ENCODE results near the gene SF3B5. TPM values are rescaled to one million over a fixed set of nuclear protein-coding genes. Genes with fewer than 3 reads are reported as not detected.

The SF3B5 gene
- total and polyA plus RNA-seq, 2 experiments from 2014 or later = 151 to 183 TPM

DNA sequence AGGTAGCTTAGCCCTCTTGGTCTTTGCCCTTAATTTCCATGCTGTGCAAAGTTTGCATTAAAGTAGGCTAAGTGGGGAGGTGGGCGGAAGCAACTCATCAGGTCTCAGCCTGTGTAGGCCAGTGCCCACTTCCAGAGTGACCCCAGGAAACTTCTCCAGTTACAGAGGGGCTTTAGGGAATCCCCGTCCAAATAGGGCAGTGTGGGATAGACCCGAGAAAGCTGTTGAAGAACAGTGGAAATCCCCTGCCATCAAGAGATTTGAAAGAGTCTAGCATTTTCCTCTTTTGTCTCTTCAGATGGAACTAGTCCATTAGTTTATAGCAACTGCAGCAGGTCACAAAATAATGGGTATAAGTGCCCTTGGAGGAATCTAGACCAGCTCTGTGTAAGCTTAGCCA is 20.2 kb downstream of the SF3B5 start:
- Histone ChIP-seq H3K4me1 (ENCODE audit: insufficient read depth) (no peaks in the 10 kb centered on the region), H2AFZ (no peak overlapping the region), H3K27me3 (ENCODE audit: insufficient read depth) (peaks cover 5% of the 10 kb centered on the region; the same call in 1 of the 2 replicates), H3K4me2 (no peak overlapping the region), H3K79me2 (replicated peaks; ENCODE audit: insufficient read depth) (no peaks in the 10 kb centered on the region), H3K9me2 (ENCODE audit: insufficient read depth) (no peaks in the 10 kb centered on the region), H3K36me3 (ENCODE audit: insufficient read depth) (no peaks in the 10 kb centered on the region), H4K20me1 (replicated peaks; ENCODE audit: insufficient read depth) (no peaks in the 10 kb centered on the region), H3K4me3 (no peak overlapping the region), H3F3A (replicated peaks; ENCODE audit: low read depth) (no peaks in the 10 kb centered on the region), H3K27ac (ENCODE audit: low read depth) (no peak overlapping the region)
- Mint-ChIP-seq H3K27ac (no peak overlapping the region), H3K27me3 (ENCODE audit: insufficient read depth, low read depth, poor library complexity) (no peaks in the 10 kb centered on the region), H3K4me3 (no peak overlapping the region), H3K9me3 (no peaks in the 10 kb centered on the region), H3K36me3 (ENCODE audit: low read depth) (no peaks in the 10 kb centered on the region), H3K4me1 (0 out of 3 replicates have a peak, but pooled peaks cover 4% of the 10 kb centered on the region)
- no peak for DNase-seq (ENCODE audit: low spot score)
- ATAC-seq = 0 out of 3 replicates have a peak, but pooled peaks have one; percentile 23
- no peak for TF ChIP-seq CREB1 (CRISPR knock-in tag; IDR thresholded peaks at IDR 0.05; ENCODE audit: low read depth)
- no peak for TF ChIP-seq EZH2phosphoT487 (IDR thresholded peaks at IDR 0.05; ENCODE audit: unreplicated experiment)
- no peak for TF ChIP-seq ZNF114 (CRISPR knock-in tag; IDR thresholded peaks at IDR 0.05)
- no peak for TF ChIP-seq JUNB (IDR thresholded peaks at IDR 0.05; ENCODE audit: unreplicated experiment)
- TF ChIP-seq STAT1 (IDR thresholded peaks at IDR 0.05; ENCODE audit: unreplicated experiment) = no peak
- TF ChIP-seq ZNF331 (CRISPR knock-in tag; IDR thresholded peaks at IDR 0.05; ENCODE audit: low read depth) = no peak
- TF ChIP-seq EZH2 (IDR thresholded peaks at IDR 0.05; ENCODE audit: low read depth, unreplicated experiment) = no peak
- no peak for TF ChIP-seq POLR2AphosphoS5 (IDR thresholded peaks at IDR 0.05; ENCODE audit: low read depth)
- TF ChIP-seq, protein P1, sequence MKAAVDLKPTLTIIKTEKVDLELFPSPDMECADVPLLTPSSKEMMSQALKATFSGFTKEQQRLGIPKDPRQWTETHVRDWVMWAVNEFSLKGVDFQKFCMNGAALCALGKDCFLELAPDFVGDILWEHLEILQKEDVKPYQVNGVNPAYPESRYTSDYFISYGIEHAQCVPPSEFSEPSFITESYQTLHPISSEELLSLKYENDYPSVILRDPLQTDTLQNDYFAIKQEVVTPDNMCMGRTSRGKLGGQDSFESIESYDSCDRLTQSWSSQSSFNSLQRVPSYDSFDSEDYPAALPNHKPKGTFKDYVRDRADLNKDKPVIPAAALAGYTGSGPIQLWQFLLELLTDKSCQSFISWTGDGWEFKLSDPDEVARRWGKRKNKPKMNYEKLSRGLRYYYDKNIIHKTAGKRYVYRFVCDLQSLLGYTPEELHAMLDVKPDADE (IDR thresholded peaks at IDR 0.05) = no peak
- TF ChIP-seq NANOG (IDR thresholded peaks at IDR 0.05; ENCODE audit: borderline replicate concordance) = no peak
- TF ChIP-seq, protein P2, sequence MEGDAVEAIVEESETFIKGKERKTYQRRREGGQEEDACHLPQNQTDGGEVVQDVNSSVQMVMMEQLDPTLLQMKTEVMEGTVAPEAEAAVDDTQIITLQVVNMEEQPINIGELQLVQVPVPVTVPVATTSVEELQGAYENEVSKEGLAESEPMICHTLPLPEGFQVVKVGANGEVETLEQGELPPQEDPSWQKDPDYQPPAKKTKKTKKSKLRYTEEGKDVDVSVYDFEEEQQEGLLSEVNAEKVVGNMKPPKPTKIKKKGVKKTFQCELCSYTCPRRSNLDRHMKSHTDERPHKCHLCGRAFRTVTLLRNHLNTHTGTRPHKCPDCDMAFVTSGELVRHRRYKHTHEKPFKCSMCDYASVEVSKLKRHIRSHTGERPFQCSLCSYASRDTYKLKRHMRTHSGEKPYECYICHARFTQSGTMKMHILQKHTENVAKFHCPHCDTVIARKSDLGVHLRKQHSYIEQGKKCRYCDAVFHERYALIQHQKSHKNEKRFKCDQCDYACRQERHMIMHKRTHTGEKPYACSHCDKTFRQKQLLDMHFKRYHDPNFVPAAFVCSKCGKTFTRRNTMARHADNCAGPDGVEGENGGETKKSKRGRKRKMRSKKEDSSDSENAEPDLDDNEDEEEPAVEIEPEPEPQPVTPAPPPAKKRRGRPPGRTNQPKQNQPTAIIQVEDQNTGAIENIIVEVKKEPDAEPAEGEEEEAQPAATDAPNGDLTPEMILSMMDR (conservative IDR thresholded peaks at IDR 0.05; ENCODE audit: low read depth in 2 of 2) = no peak
- no peak for TF ChIP-seq ZNF462 (CRISPR knock-in tag; IDR thresholded peaks at IDR 0.05)
- TF ChIP-seq, protein P3, sequence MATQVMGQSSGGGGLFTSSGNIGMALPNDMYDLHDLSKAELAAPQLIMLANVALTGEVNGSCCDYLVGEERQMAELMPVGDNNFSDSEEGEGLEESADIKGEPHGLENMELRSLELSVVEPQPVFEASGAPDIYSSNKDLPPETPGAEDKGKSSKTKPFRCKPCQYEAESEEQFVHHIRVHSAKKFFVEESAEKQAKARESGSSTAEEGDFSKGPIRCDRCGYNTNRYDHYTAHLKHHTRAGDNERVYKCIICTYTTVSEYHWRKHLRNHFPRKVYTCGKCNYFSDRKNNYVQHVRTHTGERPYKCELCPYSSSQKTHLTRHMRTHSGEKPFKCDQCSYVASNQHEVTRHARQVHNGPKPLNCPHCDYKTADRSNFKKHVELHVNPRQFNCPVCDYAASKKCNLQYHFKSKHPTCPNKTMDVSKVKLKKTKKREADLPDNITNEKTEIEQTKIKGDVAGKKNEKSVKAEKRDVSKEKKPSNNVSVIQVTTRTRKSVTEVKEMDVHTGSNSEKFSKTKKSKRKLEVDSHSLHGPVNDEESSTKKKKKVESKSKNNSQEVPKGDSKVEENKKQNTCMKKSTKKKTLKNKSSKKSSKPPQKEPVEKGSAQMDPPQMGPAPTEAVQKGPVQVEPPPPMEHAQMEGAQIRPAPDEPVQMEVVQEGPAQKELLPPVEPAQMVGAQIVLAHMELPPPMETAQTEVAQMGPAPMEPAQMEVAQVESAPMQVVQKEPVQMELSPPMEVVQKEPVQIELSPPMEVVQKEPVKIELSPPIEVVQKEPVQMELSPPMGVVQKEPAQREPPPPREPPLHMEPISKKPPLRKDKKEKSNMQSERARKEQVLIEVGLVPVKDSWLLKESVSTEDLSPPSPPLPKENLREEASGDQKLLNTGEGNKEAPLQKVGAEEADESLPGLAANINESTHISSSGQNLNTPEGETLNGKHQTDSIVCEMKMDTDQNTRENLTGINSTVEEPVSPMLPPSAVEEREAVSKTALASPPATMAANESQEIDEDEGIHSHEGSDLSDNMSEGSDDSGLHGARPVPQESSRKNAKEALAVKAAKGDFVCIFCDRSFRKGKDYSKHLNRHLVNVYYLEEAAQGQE (IDR thresholded peaks at IDR 0.05; ENCODE audit: unreplicated experiment) = no peak

Measured in GM23338 (cell line).